Measurements from ENCODE around the gene C4A.
"Not testable (repeated sequence)": the region's sequence is repeated elsewhere in the genome, so short reads cannot be mapped to it uniquely, and the experiment has no call there.

C4A gene

DNA sequence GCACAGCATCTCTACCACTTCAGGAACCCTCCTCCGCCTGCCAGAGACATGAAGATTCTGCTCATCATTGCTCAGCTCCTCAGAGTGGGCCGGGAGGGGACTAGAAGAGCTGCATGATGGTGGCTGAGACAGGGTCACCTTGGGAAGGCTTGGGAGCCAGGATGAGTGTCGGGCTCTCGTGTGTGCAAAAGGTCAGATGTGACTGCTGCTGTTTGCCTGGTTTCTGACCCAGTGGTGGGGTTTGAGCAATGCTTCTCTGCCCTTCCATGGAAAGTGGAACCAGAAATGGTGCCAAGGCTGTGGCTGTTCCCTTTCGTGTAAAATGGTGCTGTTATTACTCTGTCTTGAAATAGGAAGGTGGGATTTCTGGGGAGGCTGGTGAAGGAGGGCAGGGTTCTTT, 859 bp upstream of the C4A start:
- not testable (repeated sequence) for DNase-seq (ENCODE audit: low read depth)

- DNase-seq (ENCODE audit: low read depth) = not testable (repeated sequence)
Measured at GRCh38 chr6:31989363-31989762, 7.5 kb downstream of the C4A start.

DNA sequence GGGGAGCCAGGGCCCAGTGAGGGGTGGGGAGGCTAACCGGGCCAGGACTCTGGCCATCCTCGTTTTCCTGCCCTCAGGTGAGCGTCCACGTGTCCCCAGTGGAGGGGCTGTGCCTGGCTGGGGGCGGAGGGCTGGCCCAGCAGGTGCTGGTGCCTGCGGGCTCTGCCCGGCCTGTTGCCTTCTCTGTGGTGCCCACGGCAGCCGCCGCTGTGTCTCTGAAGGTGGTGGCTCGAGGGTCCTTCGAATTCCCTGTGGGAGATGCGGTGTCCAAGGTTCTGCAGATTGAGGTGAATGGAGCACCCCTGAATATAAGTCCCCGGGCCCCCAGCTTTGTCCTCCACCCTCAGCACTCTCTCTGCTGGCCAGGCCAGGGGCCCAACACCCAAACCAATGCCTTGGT, 12.6 kb downstream of the C4A start:
- not testable (repeated sequence) for DNase-seq (ENCODE audit: low read depth)

DNA sequence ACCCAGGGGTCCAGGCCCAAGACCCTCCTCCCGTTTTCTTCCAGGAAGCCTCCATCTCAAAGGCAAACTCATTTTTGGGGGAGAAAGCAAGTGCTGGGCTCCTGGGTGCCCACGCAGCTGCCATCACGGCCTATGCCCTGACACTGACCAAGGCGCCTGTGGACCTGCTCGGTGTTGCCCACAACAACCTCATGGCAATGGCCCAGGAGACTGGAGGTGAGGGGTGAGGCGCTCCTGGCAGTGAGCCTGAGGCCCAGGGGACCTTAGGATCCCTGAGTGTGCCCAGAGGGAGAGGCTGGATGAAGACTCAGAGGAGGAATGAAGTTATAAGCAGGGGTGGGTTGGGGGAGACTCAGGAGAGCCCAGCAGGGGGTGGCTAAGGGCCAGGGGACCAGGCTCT, 14.5 kb downstream of the C4A start:
- not testable (repeated sequence) for DNase-seq (ENCODE audit: low read depth)

GRCh38 chr6:32002546-32003268, 20.9 kb downstream of the C4A start:
- DNase-seq (ENCODE audit: low read depth) = not testable (repeated sequence)

- not testable (repeated sequence) for DNase-seq (ENCODE audit: low read depth)
Measured at GRCh38 chr6:32003301-32003700, 21.4 kb downstream of the C4A start.

DNA sequence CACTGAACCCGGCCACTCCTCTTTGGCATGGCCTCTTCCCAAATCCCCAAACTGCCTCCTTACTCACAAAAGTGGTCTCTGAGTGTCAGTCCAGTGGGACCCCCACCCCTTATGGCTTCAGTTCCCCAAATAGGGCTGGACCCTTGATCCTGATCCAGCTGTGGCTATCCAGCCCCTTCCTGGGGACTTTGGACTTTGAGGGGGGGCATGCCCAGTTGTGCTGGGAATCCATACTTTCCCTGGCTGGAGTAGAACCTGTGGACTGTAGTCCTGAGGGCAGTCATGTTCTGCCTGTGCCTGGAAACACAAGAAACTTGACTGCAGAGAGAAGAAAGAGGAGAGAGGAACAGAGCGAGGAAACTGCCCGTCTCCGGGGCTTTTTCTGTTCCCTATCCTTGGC, 22.5 kb downstream of the C4A start:
- not testable (repeated sequence) for DNase-seq (ENCODE audit: low read depth)

GRCh38 chr6:32004864-32005537, 23.1 kb downstream of the C4A start:
- not testable (repeated sequence) for DNase-seq (ENCODE audit: low read depth)

DNA sequence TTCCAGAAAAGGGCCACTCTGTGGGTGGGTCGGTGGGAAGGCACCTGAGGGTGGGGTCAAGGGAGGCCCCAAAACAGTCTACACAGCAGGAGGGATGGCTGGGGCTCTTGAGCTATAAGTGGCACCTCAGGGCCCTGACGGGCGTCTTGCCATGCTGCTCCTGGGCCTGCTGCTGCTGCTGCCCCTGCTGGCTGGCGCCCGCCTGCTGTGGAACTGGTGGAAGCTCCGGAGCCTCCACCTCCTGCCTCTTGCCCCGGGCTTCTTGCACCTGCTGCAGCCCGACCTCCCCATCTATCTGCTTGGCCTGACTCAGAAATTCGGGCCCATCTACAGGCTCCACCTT, 23.7 kb downstream of the C4A start:
- not testable (repeated sequence) for DNase-seq (ENCODE audit: low read depth)

GRCh38 chr6:32005991-32006529, 24.2 kb downstream of the C4A start:
- DNase-seq (ENCODE audit: low read depth) = not testable (repeated sequence)

DNA sequence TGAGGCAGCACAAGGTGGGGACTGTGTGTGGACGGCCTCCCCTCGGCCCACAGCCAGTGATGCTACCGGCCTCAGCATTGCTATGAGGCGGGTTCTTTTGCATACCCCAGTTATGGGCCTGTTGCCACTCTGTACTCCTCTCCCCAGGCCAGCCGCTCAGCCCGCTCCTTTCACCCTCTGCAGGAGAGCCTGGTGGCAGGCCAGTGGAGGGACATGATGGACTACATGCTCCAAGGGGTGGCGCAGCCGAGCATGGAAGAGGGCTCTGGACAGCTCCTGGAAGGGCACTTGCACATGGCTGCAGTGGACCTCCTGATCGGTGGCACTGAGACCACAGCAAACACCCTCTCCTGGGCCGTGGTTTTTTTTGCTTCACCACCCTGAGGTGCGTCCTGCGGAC, 25.2 kb downstream of the C4A start:
- not testable (repeated sequence) for DNase-seq (ENCODE audit: low read depth)

DNA sequence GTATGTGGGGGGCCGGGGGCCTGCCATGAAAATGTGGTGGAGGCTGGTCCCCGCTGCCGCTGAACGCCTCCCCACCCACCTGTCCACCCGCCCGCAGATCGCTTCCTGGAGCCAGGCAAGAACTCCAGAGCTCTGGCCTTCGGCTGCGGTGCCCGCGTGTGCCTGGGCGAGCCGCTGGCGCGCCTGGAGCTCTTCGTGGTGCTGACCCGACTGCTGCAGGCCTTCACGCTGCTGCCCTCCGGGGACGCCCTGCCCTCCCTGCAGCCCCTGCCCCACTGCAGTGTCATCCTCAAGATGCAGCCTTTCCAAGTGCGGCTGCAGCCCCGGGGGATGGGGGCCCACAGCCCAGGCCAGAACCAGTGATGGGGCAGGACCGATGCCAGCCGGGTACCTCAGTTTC, 26.2 kb downstream of the C4A start:
- DNase-seq (ENCODE audit: low read depth) = not testable (repeated sequence)

- not testable (repeated sequence) for DNase-seq (ENCODE audit: low read depth)
Measured at GRCh38 chr6:32008616-32009015, 26.8 kb downstream of the C4A start.

DNA sequence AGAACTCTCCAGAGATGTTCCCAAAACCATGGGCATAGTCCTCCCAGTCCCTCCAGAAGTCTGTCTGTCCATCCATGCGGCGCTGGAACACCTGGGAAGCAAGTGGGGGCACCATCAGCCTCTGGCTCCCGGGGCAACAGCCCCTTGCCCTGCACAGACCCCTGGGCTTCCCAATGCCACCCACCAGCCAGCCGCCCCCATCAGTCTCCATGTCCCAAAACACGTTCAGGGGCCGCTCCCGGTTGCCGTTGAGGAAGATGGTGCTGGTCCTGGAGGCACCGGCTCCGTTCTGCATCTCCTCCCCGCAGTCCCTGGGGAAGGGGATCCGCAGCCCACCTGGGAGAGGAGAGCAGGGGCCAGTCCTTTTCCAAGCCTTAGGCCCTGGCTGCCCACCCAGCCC, 27.7 kb downstream of the C4A start:
- not testable (repeated sequence) for DNase-seq (ENCODE audit: low read depth)

- DNase-seq (ENCODE audit: low read depth) = not testable (repeated sequence)
Measured at GRCh38 chr6:32010856-32011530, 29.1 kb downstream of the C4A start.

DNA sequence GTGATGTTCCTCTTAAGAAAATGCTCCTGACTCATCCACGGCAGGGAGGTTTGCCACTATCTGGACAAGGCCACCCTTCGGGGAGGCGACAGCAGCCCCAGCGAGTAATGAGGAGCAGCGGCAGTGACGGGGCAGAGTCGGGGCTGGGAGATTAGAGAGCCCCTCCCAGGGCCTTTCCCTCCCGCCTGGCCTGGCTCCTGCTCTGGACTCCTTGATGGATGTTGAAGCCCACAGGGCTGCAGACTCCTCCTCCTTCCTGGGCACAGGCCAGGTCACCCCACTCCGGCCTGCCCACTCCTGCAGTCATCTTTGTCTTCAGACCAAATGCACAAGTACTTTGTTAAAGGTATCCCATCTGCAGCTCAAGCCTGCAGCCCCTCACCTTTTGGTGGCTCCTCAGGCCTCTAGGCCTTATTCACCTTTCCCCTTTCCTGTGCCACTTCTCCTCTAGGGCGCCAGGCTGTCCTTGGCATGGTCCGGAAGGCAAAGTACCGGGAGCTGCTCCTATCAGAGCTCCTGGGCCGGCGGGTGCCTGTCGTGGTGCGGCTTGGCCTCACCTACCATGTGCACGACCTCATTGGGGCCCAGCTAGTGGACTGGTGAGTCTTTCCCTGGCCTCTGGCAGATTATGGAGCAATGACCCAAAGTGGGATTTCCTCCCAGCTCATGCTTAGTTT, 31.2 kb downstream of the C4A start:
- not testable (repeated sequence) for DNase-seq (ENCODE audit: low read depth)

DNA sequence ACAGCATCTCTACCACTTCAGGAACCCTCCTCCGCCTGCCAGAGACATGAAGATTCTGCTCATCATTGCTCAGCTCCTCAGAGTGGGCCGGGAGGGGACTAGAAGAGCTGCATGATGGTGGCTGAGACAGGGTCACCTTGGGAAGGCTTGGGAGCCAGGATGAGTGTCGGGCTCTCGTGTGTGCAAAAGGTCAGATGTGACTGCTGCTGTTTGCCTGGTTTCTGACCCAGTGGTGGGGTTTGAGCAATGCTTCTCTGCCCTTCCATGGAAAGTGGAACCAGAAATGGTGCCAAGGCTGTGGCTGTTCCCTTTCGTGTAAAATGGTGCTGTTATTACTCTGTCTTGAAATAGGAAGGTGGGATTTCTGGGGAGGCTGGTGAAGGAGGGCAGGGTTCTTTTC, 31.9 kb downstream of the C4A start:
- not testable (repeated sequence) for DNase-seq (ENCODE audit: low read depth)

DNA sequence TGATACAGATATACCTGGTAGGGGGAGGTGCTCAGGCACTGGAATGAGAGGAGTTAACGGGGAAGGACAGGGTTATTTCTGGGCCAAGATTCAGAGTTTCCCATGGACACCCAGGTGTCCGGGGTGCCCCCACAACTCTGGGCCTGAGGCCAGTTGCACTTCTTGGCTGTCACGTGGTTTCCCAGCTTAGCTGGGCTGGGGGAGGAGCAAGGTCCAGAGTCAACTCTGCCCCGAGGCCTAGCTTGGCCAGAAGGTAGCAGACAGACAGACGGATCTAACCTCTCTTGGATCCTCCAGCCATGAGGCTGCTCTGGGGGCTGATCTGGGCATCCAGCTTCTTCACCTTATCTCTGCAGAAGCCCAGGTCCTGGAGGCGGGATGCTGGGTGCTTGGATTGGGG, 32.7 kb downstream of the C4A start, which contains the start of gene C4B:
TSS of gene C4B (plus strand) at position 249 of the 400 bp plus-strand sequence. CDS start at position 300, 51 bp downstream.
- DNase-seq (ENCODE audit: low read depth) = not testable (repeated sequence)

DNA sequence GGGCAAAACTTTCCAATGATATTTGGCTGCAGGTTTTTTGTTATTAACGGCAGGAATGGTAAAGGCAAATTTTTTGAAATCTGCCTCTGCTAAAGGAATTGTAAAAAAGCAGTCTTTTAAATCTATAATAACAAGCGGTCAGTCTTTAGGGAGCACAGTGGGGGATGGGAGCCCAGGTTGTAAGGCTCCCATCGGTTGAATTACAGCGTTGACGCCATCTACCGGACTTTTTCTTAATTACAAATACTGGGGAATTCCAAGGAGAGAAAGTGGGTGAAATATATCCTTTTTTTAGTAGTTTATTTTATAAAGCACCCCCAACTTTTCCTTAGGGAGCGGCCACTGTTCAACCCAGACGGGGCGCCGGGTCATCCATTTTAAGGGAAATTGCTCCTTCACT, 40.2 kb downstream of the C4A start:
- DNase-seq (ENCODE audit: low read depth) = not testable (repeated sequence)

- not testable (repeated sequence) for DNase-seq (ENCODE audit: low read depth)
Measured at GRCh38 chr6:32028631-32029030, 46.8 kb downstream of the C4A start.

DNA sequence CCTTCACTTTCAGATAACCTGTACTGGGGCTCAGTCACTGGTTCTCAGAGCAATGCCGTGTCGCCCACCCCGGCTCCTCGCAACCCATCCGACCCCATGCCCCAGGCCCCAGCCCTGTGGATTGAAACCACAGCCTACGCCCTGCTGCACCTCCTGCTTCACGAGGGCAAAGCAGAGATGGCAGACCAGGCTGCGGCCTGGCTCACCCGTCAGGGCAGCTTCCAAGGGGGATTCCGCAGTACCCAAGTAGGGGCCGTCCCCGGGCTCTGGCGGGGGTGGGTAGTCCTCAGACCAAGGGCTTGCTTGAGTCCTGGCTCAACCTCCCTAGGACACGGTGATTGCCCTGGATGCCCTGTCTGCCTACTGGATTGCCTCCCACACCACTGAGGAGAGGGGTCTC, 47.7 kb downstream of the C4A start:
- not testable (repeated sequence) for DNase-seq (ENCODE audit: low read depth)
